Astrocyte (in vitro differentiated cells and primary cell): Measurements from ENCODE around the gene PI4KA.

Source experiments
- EZH2 ChIP-seq: IDR thresholded peaks from 2 replicates; pipeline ENCODE4 v1.6.1; 2012; ENCODE audit warnings: mild to moderate bottlenecking, low read length, inconsistent platforms; ENCODE audit not compliant: insufficient read depth
- TF ChIP-seq, protein P1 (sequence below): IDR thresholded peaks from 2 replicates; pipeline ENCODE4 v1.5.1; 2011; ENCODE audit warnings: low read depth, mild to moderate bottlenecking, inconsistent platforms, low read length, moderate library complexity; ENCODE audit not compliant: insufficient read depth

DNA sequence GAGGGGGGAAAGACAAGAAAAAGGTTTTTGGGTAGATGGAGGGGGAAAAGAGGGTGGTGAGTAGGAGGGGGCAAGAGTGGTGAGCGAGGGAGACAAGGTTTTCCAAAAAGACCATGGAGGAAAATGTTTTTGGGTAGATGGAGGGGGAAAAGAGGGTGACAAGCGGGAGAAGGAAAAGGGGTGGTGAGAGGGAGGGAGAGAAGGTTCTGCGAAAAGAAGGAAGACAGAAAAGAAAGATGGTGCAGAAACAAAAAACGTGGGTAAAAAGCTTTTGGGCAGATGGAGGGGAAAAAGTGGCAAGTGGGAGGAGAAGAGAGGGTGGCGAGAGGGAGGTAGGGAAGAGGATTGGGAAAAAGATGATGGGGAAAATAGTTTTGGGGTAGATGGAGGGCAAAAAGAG is 200.6 kb downstream of the PI4KA start:
- TF ChIP-seq, protein P1, sequence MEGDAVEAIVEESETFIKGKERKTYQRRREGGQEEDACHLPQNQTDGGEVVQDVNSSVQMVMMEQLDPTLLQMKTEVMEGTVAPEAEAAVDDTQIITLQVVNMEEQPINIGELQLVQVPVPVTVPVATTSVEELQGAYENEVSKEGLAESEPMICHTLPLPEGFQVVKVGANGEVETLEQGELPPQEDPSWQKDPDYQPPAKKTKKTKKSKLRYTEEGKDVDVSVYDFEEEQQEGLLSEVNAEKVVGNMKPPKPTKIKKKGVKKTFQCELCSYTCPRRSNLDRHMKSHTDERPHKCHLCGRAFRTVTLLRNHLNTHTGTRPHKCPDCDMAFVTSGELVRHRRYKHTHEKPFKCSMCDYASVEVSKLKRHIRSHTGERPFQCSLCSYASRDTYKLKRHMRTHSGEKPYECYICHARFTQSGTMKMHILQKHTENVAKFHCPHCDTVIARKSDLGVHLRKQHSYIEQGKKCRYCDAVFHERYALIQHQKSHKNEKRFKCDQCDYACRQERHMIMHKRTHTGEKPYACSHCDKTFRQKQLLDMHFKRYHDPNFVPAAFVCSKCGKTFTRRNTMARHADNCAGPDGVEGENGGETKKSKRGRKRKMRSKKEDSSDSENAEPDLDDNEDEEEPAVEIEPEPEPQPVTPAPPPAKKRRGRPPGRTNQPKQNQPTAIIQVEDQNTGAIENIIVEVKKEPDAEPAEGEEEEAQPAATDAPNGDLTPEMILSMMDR = no peak
- TF ChIP-seq EZH2 = no peak
